Measurements from ENCODE around the gene CYGB. TPM values are rescaled to one million over a fixed set of nuclear protein-coding genes. Genes with fewer than 3 reads are reported as not detected.

The CYGB gene
- total and polyA plus RNA-seq, 2 of the 13 experiments (the other 11 are each of a cell fraction or from before 2014, with no cell fraction given), result 18.9 to 27.1 TPM

GRCh38 chr17:76569607-76570279 is 32.2 kb upstream of the CYGB start (continued):
- TF ChIP-seq ZBTB10 (CRISPR knock-in tag; IDR thresholded peaks at IDR 0.05; ENCODE audit: borderline replicate concordance) (peak; percentile 57; the same call in 1 of the 2 replicates), ZNF180 (CRISPR knock-in tag; IDR thresholded peaks at IDR 0.05; ENCODE audit: borderline replicate concordance, low read depth) (no peak), RFX3 (CRISPR knock-in tag; IDR thresholded peaks at IDR 0.05) (no peak), ZNF570 (CRISPR knock-in tag; IDR thresholded peaks at IDR 0.05; ENCODE audit: borderline replicate concordance) (no peak; the same call in 1 of the 2 replicates), ZNF431 (CRISPR knock-in tag; IDR thresholded peaks at IDR 0.05; ENCODE audit: borderline replicate concordance, low read depth) (no peak), HMG20A (CRISPR knock-in tag; IDR thresholded peaks at IDR 0.05; ENCODE audit: borderline replicate concordance) (peak; percentile 58; the same call in 1 of the 2 replicates), NFE2 (CRISPR knock-in tag; IDR thresholded peaks at IDR 0.05) (no peak), MAFK (conservative IDR thresholded peaks at IDR 0.05 in 1 of 2, IDR thresholded peaks at IDR 0.05 in 1 of 2; ENCODE audit: low read length in 2 of 2) (0 out of 4 replicates have a peak, but pooled peaks of 1 of the 2 experiments have one; percentile 1), ZNF121 (CRISPR knock-in tag; IDR thresholded peaks at IDR 0.05) (0 out of 2 replicates have a peak, but pooled peaks have one; percentile 25), ISX (CRISPR knock-in tag; conservative IDR thresholded peaks at IDR 0.05) (no peak), NCOR1 (IDR thresholded peaks at IDR 0.05; ENCODE audit: borderline replicate concordance, low read length) (peak; percentile 50; the same call in 1 of the 2 replicates), ZNF556 (CRISPR knock-in tag; IDR thresholded peaks at IDR 0.05; ENCODE audit: borderline replicate concordance) (0 out of 2 replicates have a peak, but pooled peaks have one; percentile 37), PPARG (CRISPR knock-in tag; conservative IDR thresholded peaks at IDR 0.05) (no peak), JUN (CRISPR knock-in tag; IDR thresholded peaks at IDR 0.05) (no peak), ZNF598 (CRISPR knock-in tag; IDR thresholded peaks at IDR 0.05; ENCODE audit: borderline replicate concordance) (peak; percentile 19; the same call in 1 of the 2 replicates), ZNF160 (CRISPR knock-in tag; IDR thresholded peaks at IDR 0.05) (no peak), MAFG (CRISPR knock-in tag; IDR thresholded peaks at IDR 0.05) (no peak), ZNF652 (CRISPR knock-in tag; IDR thresholded peaks at IDR 0.05; ENCODE audit: borderline replicate concordance, low read depth) (no peak), KAT8 (CRISPR knock-in tag; IDR thresholded peaks at IDR 0.05) (peak; percentile 48; the same call in 1 of the 2 replicates), ZNF362 (CRISPR knock-in tag; IDR thresholded peaks at IDR 0.05; ENCODE audit: borderline replicate concordance) (no peak), MTA3 (CRISPR knock-in tag; IDR thresholded peaks at IDR 0.05) (no peak), ATF1 (CRISPR knock-in tag; IDR thresholded peaks at IDR 0.05) (no peak), EED (CRISPR knock-in tag; IDR thresholded peaks at IDR 0.05) (no peak), ELF3 (CRISPR knock-in tag; IDR thresholded peaks at IDR 0.05) (peak; percentile 56; the same call in 1 of the 2 replicates), ZKSCAN8 (CRISPR knock-in tag; IDR thresholded peaks at IDR 0.05; ENCODE audit: borderline replicate concordance) (no peak)
- TF ChIP-seq, protein P1, sequence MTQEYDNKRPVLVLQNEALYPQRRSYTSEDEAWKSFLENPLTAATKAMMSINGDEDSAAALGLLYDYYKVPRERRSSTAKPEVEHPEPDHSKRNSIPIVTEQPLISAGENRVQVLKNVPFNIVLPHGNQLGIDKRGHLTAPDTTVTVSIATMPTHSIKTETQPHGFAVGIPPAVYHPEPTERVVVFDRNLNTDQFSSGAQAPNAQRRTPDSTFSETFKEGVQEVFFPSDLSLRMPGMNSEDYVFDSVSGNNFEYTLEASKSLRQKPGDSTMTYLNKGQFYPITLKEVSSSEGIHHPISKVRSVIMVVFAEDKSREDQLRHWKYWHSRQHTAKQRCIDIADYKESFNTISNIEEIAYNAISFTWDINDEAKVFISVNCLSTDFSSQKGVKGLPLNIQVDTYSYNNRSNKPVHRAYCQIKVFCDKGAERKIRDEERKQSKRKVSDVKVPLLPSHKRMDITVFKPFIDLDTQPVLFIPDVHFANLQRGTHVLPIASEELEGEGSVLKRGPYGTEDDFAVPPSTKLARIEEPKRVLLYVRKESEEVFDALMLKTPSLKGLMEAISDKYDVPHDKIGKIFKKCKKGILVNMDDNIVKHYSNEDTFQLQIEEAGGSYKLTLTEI (CRISPR knock-in tag; conservative IDR thresholded peaks at IDR 0.05), result no peak
